WTC11 (cell line): ENCODE data around the gene IQGAP2. TPM values are rescaled to one million over a fixed set of nuclear protein-coding genes. Genes with fewer than 3 reads are reported as not detected.

Source experiments
- ATAC-seq: fragments of 200-7000 bp; cut with Tn5 transposase; 2 replicates; pipeline ENCODE4 v1.10.0; 2021; ENCODE audit warnings: mild to moderate bottlenecking, moderate library complexity
- CTCF ChIA-PET: fragments of 300-600 bp; sonication (Branson Sonifier 250); formaldehyde crosslinking; loops from one replicate; lab custom pipeline; 2021; ENCODE audit warnings: antibody characterized with exemption; lab: Charles Lee
- POLR2A ChIA-PET: fragments of 350-600 bp; sonication (Branson Sonifier 250); formaldehyde crosslinking; loops from one replicate; lab custom pipeline; 2021; ENCODE audit warnings: antibody characterized with exemption; lab: Charles Lee
- DNase-seq: peaks from one replicate; pipeline ENCODE4 v3.0.0; 2021; ENCODE audit warnings: low spot score
- H3K27ac Mint-ChIP-seq: 2 replicates; pipeline ENCODE4 v1.8.0; 2021; ENCODE audit warnings: mixed read lengths
- H3K27me3 Mint-ChIP-seq: 2 replicates; pipeline ENCODE4 v1.8.0; 2021; ENCODE audit warnings: low read depth, mild to moderate bottlenecking, moderate library complexity, mixed read lengths
- H3K36me3 Mint-ChIP-seq: 2 replicates; pipeline ENCODE4 v1.8.0; 2021; ENCODE audit warnings: mixed read lengths
- H3K4me1 Mint-ChIP-seq: 2 replicates; pipeline ENCODE4 v1.8.0; 2022; ENCODE audit warnings: mixed read lengths
- H3K4me3 Mint-ChIP-seq: 2 replicates; pipeline ENCODE4 v1.8.0; 2021; ENCODE audit warnings: mild to moderate bottlenecking, moderate library complexity, mixed read lengths
- H3K9me3 Mint-ChIP-seq: 2 replicates; pipeline ENCODE4 v1.8.0; 2021; ENCODE audit warnings: mixed read lengths
- CBFB ChIP-seq: sonication (generic); formaldehyde crosslinking; IDR thresholded peaks from 2 replicates; pipeline ENCODE4 v1.8.1; 2022; ENCODE audit warnings: mild to moderate bottlenecking, low read depth, missing genetic modification reagents
- E2F5 ChIP-seq: sonication (generic); formaldehyde crosslinking; IDR thresholded peaks from 2 replicates; pipeline ENCODE4 v1.8.1; 2022; ENCODE audit warnings: mild to moderate bottlenecking, moderate library complexity, missing genetic modification reagents
- ESRRA ChIP-seq: sonication (generic); formaldehyde crosslinking; IDR thresholded peaks from 2 replicates; pipeline ENCODE4 v1.8.1; 2022; ENCODE audit warnings: mild to moderate bottlenecking, missing genetic modification reagents, borderline replicate concordance
- ETV6 ChIP-seq: sonication (generic); formaldehyde crosslinking; IDR thresholded peaks from 2 replicates; pipeline ENCODE4 v1.8.1; 2022; ENCODE audit warnings: mild to moderate bottlenecking, missing genetic modification reagents
- FOXJ3 ChIP-seq: sonication (generic); formaldehyde crosslinking; IDR thresholded peaks from 2 replicates; pipeline ENCODE4 v1.9.0; 2021; ENCODE audit warnings: missing genetic modification reagents, mild to moderate bottlenecking, borderline replicate concordance
- FOXK1 ChIP-seq: sonication (generic); formaldehyde crosslinking; IDR thresholded peaks from 2 replicates; pipeline ENCODE4 v1.8.0; 2022; ENCODE audit warnings: mild to moderate bottlenecking, moderate library complexity, missing genetic modification reagents
- FOXP4 ChIP-seq: sonication (generic); formaldehyde crosslinking; IDR thresholded peaks from 2 replicates; pipeline ENCODE4 v1.8.0; 2022; ENCODE audit warnings: mild to moderate bottlenecking, missing genetic modification reagents
- HMGXB4 ChIP-seq: sonication (generic); formaldehyde crosslinking; IDR thresholded peaks from 2 replicates; pipeline ENCODE4 v1.8.1; 2023; ENCODE audit warnings: mild to moderate bottlenecking, moderate library complexity, missing genetic modification reagents
- IRF1 ChIP-seq: sonication (generic); formaldehyde crosslinking; IDR thresholded peaks from 2 replicates; pipeline ENCODE4 v1.8.0; 2023; ENCODE audit warnings: missing genetic modification reagents
- NFYB ChIP-seq: sonication (generic); formaldehyde crosslinking; conservative IDR thresholded peaks from 2 replicates; pipeline ENCODE4 v1.8.0; 2022; ENCODE audit warnings: low read depth, missing genetic modification reagents
- NR2C2 ChIP-seq: sonication (generic); formaldehyde crosslinking; IDR thresholded peaks from 2 replicates; pipeline ENCODE4 v1.8.0; 2022; ENCODE audit warnings: mild to moderate bottlenecking, missing genetic modification reagents
- PRRX2 ChIP-seq: fragments of 250-450 bp; sonication (Bioruptor Pico); IDR thresholded peaks from 2 replicates; pipeline ENCODE4 v1.8.0; 2021; ENCODE audit warnings: mild to moderate bottlenecking
- SMAD4 ChIP-seq: sonication (generic); formaldehyde crosslinking; IDR thresholded peaks from 2 replicates; pipeline ENCODE4 v1.8.0; 2022; ENCODE audit warnings: mild to moderate bottlenecking, missing genetic modification reagents
- SOX15 ChIP-seq: fragments of 250-450 bp; sonication (Bioruptor Pico); IDR thresholded peaks from 2 replicates; pipeline ENCODE4 v1.9.0; 2021; ENCODE audit warnings: mild to moderate bottlenecking
- TEAD1 ChIP-seq: sonication (generic); formaldehyde crosslinking; IDR thresholded peaks from 2 replicates; pipeline ENCODE4 v1.8.0; 2022; ENCODE audit warnings: mild to moderate bottlenecking, missing genetic modification reagents
- TP53 ChIP-seq: sonication (generic); formaldehyde crosslinking; IDR thresholded peaks from 2 replicates; pipeline ENCODE4 v1.8.1; 2023; ENCODE audit warnings: mild to moderate bottlenecking, missing genetic modification reagents
- ZNF138 ChIP-seq: sonication (generic); formaldehyde crosslinking; conservative IDR thresholded peaks from 2 replicates; pipeline ENCODE4 v1.8.1; 2022; ENCODE audit warnings: mild to moderate bottlenecking, moderate library complexity, missing genetic modification reagents
- ZNF232 ChIP-seq: sonication (generic); formaldehyde crosslinking; IDR thresholded peaks from 2 replicates; pipeline ENCODE4 v1.8.0; 2022; ENCODE audit warnings: mild to moderate bottlenecking, missing genetic modification reagents
- ZNF423 ChIP-seq: fragments of 250-450 bp; sonication (Bioruptor Pico); IDR thresholded peaks from 2 replicates; pipeline ENCODE4 v2.1.2; 2022; ENCODE audit warnings: mild to moderate bottlenecking, moderate library complexity
- ZNF532 ChIP-seq: fragments of 250-450 bp; sonication (Bioruptor Pico); IDR thresholded peaks from 2 replicates; pipeline ENCODE4 v1.9.0; 2021; ENCODE audit warnings: mild to moderate bottlenecking, borderline replicate concordance
- total RNA-seq: library from RNA; stranded (reverse); gene quantifications from 3 replicates; pipeline ENCODE4 v1.2.3, GENCODE V29; 2021

The IQGAP2 gene
- total RNA-seq, 1 experiment from 2014 or later: 70.6 TPM

- no peak for TF ChIP-seq CBFB (CRISPR knock-in tag)
- TF ChIP-seq IRF1 (CRISPR knock-in tag): no peak
- no peak for TF ChIP-seq PRRX2 (CRISPR knock-in tag)
- no peak for TF ChIP-seq NR2C2 (CRISPR knock-in tag)
- no peak for TF ChIP-seq TP53 (CRISPR knock-in tag)
- no peak for TF ChIP-seq ZNF423 (CRISPR knock-in tag)
- TF ChIP-seq ZNF532 (CRISPR knock-in tag): no peak
Measured at GRCh38 chr5:76479973-76480667, 77.0 kb downstream of the IQGAP2 start (continued).

GRCh38 chr5:76482984-76483383 lies 79.9 kb downstream of the IQGAP2 start:
- TF ChIP-seq NFYB: no peak
- no peak for ATAC-seq
- Mint-ChIP-seq H3K9me3 (no peaks in the 10 kb centered on the region), H3K27me3 (no peaks in the 10 kb centered on the region), H3K4me3 (no peak overlapping the region), H3K36me3 (no peaks in the 10 kb centered on the region), H3K4me1 (peaks cover 76% of the 10 kb centered on the region), H3K27ac (peak overlapping the region; percentile 33)
- no peak for DNase-seq
- ChIA-PET CTCF (interaction anchor here (0.5 to 2.3 kb wide), 17 partner anchors 9 to 292 kb away, joined by 3 to 18 read pairs (median 3); partner anchors contain the start of gene IQGAP2), POLR2A (no interaction called here)

- Mint-ChIP-seq H3K9me3 (no peaks in the 10 kb centered on the region), H3K27me3 (no peaks in the 10 kb centered on the region), H3K27ac (peak overlapping the region; percentile 79; the same call in 1 of the 2 replicates), H3K4me3 (no peak overlapping the region), H3K36me3 (no peaks in the 10 kb centered on the region), H3K4me1 (peaks cover 79% of the 10 kb centered on the region)
- DNase-seq (peak; percentile 29), ATAC-seq (peak; percentile 85)
- POLR2A ChIA-PET: interaction anchor here (1.0 kb wide), 1 partner anchor 9 kb away, joined by 3 read pairs; no protein-coding TSS in a partner anchor
- CTCF ChIA-PET: interaction anchor here (0.5 to 2.3 kb wide), 22 partner anchors 8 to 291 kb away, joined by 3 to 18 read pairs (median 3); partner anchors contain the start of gene IQGAP2
- no peak for TF ChIP-seq TEAD1
- no peak for TF ChIP-seq IRF1 (CRISPR knock-in tag)
- no peak for TF ChIP-seq HMGXB4 (CRISPR knock-in tag)
- TF ChIP-seq SOX15 (CRISPR knock-in tag): no peak
- TF ChIP-seq FOXJ3: no peak
- TF ChIP-seq ZNF138 (CRISPR knock-in tag): no peak
- no peak for TF ChIP-seq FOXP4 (CRISPR knock-in tag)
- TF ChIP-seq ZNF232: no peak
- TF ChIP-seq FOXK1 (CRISPR knock-in tag): no peak
- TF ChIP-seq E2F5 (CRISPR knock-in tag): no peak
- TF ChIP-seq NR2C2 (CRISPR knock-in tag): no peak
- TF ChIP-seq ETV6 (CRISPR knock-in tag): no peak
- no peak for TF ChIP-seq SMAD4 (CRISPR knock-in tag)
- TF ChIP-seq ESRRA (CRISPR knock-in tag): no peak
Measured at GRCh38 chr5:76483433-76483832, 80.3 kb downstream of the IQGAP2 start.
